GM10248 (cell line): ENCODE data around the gene YES1.
"Not testable (repeated sequence)": the region's sequence is repeated elsewhere in the genome, so short reads cannot be mapped to it uniquely, and the experiment has no call there.

Source experiments
- CTCF ChIA-PET: fragments of 300-600 bp; sonication (Branson Sonifier 250); formaldehyde crosslinking; extraction: SDS; loops from one replicate; lab custom pipeline; 2021; ENCODE audit warnings: antibody characterized with exemption; lab: Yijun Ruan, JAX
- POLR2A ChIA-PET: fragments of 350-650 bp; sonication (Branson Sonifier 250); formaldehyde crosslinking; extraction: SDS; loops from one replicate; lab custom pipeline; 2020; ENCODE audit warnings: antibody characterized with exemption; lab: Yijun Ruan, JAX
- DNase-seq: peaks from one replicate; pipeline ENCODE4 v3.0.0; 2012; ENCODE audit errors: extremely low spot score
- TF ChIP-seq, protein P1 (sequence below): IDR thresholded peaks from 2 replicates; pipeline ENCODE4 v1.5.1; 2012; ENCODE audit warnings: mild to moderate bottlenecking, low read depth; ENCODE audit errors: extremely low read depth, missing control alignments, control extremely low read depth

The YES1 gene

DNA sequence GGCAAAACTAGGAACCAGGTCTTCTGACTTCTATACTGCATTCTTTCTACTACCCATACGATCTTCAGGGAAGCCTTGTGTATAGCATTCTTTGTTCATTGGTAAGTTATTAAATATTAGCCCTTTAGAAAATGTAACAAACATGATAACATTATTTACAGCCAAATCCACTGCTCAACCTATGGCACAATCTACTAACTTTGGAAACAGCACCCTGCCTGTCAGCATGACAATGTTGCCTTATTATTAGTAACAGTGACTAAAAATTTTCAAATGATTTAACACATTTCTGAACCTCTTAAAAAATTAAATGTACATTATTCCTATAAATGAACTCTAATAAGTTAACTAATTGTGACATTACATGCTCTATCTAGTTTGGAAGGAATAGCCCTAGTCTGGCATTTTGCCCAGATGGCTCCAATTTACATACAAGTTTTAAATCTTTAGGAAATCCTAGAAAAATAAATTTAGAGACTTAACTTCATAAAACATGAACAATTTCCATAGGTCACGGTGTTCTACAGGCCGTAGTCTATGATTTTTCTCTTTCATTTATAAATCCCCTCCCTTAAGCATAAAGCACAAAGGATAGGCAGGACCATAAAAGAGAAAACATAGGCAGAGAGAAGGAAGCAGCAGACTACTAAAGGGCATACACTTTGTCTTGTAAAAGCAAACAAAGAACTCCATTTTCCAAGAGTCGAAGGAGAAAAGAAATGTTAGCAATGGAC lies 33.7 kb downstream of the YES1 start:
- POLR2A ChIA-PET, result no interaction called here
- no peak for DNase-seq
- CTCF ChIA-PET, result interaction anchor here (0.6 to 1.6 kb wide), 2 partner anchors 52 to 61 kb away, joined by 3 to 8 read pairs; no protein-coding TSS in a partner anchor
- TF ChIP-seq, protein P1, sequence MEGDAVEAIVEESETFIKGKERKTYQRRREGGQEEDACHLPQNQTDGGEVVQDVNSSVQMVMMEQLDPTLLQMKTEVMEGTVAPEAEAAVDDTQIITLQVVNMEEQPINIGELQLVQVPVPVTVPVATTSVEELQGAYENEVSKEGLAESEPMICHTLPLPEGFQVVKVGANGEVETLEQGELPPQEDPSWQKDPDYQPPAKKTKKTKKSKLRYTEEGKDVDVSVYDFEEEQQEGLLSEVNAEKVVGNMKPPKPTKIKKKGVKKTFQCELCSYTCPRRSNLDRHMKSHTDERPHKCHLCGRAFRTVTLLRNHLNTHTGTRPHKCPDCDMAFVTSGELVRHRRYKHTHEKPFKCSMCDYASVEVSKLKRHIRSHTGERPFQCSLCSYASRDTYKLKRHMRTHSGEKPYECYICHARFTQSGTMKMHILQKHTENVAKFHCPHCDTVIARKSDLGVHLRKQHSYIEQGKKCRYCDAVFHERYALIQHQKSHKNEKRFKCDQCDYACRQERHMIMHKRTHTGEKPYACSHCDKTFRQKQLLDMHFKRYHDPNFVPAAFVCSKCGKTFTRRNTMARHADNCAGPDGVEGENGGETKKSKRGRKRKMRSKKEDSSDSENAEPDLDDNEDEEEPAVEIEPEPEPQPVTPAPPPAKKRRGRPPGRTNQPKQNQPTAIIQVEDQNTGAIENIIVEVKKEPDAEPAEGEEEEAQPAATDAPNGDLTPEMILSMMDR, result no peak

DNA sequence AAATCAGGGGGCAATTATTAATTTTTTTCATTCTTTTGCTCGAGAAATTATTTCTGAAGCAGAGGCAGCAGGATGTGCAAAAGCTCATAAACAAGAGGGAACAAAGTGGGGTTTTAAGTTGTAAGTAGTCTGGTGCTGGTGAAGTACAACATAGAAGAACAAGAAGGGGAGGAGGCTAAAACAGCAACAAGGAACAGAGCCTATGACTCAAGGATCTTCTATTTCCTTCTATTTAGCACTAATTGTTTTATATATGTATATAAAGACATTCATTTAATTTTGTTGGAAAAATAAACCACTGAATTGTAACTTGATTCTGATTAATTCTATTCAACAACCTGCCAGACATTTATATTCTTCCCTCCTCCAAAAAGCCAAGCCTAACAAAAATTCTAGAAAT lies 35.0 kb downstream of the YES1 start:
- POLR2A ChIA-PET, result no interaction called here
- CTCF ChIA-PET, result interaction anchor here (1.6 kb wide), 1 partner anchor 63 kb away, joined by 8 read pairs; no protein-coding TSS in a partner anchor
- no peak for DNase-seq
- TF ChIP-seq, protein P1, result no peak

DNA sequence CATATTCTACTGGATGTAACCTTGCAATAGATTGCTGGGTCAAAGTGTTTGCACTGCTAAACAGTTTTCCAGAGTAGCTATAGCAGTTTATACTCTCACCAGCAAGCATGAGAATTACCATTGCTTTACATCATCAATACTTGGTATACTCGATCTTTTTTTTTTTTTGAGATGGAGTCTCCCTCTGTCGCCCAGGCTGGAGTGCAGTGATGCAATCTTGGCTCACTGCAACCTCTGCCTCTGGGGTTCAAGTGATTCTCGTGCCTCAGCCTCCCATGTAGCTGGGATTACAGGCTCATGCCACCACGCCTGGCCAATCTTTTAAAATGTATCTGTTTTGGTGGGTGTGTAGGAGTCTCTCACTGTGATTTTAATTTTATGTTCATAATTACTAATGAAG lies 36.0 kb downstream of the YES1 start:
- POLR2A ChIA-PET, CTCF ChIA-PET, DNase-seq: not testable (repeated sequence)

DNA sequence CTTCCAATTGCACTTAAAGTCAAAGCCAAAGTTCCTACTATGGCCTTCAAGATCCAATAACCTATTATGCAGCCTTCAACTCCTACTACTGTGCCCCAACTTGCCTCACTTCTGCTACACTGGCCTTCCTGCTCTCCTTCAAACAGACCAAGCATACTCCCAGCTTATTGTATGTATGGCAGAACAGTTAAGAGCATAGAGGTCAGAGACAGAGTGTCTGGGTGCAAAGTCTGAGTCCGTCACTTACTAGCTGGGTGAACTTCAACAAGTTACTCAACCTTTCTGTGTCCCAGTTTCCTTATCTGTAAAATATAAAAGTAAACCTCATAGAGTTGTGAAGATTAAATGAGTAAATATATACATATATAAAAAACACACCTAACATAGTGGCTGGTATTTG lies 37.2 kb downstream of the YES1 start:
- TF ChIP-seq, protein P1, result no peak
- POLR2A ChIA-PET, result no interaction called here
- no peak for DNase-seq
- CTCF ChIA-PET, result no interaction called here

DNA sequence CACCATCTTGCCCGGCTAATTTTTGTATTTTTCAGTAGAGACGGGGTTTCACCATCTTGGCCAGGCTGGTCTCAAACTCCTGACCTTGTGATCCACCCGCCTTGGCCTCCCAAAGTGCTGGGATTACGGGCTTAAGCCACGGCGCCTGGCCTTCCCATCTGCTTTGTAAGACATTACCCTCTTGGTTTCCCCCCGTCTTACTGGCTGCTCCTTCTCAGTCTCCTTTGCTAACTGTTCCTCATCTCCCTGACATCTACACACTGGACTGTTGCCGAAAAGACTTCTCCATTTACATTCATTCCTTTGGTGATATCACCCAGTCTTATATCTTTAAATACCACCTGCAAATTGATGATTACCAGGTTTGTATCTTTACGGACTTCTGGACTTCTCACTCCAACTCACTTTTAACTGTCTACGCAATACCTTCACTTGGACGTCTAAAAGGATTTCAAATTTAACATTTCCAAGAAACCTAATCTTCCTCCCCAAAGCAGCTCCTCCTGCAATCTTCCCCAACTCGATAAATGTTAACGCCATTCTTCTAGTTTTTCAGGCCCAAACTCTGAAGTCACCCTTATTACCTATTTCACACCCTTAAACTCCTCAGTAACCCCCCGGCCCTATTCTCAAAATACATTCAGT lies 37.9 kb downstream of the YES1 start:
- CTCF ChIA-PET, result no interaction called here
- no peak for DNase-seq
- TF ChIP-seq, protein P1, result no peak
- POLR2A ChIA-PET, result no interaction called here

DNA sequence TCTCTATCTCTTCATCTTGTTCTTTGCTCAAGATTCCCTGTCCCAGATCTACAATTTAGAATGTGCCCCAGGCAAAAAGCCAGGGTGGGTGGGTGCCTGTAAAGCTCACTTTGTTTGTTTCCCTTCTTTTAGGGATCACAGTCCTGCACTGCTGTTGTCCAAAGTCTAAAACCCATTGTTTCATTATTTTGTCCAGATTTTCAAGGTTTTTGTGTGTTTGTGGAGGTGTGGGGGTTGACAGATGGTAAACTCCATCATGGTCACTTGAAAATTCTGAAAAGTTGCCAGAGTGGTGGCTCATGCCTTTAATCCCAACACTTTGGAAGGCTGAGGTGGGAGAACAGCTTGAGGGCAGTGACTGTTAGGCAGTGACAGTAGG lies 41.5 kb downstream of the YES1 start:
- TF ChIP-seq, protein P1, result no peak
- CTCF ChIA-PET, result interaction anchor here (1.9 kb wide), 1 partner anchor 60 kb away, joined by 6 read pairs; no protein-coding TSS in a partner anchor
- no peak for DNase-seq
- POLR2A ChIA-PET, result no interaction called here

DNA sequence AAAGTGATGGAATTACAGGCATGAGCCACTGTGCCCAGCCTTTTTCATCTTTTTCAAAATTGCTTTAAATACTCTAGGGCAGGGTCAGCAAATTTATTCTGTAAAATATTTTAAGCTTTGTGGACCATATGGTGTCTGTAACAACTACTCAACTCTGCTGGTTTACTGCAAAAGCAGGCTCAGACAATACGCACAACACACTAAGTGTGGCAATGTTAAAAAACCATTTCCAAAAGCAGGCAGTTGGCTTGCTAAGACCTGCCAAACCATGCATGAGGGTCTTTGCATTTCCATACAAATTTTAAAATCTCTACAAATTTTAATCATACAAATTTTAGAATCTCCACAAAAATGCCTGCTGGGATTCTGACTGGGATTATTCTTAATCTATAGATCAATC lies 44.1 kb downstream of the YES1 start:
- TF ChIP-seq, protein P1, result no peak
- ChIA-PET CTCF (interaction anchor here (1.1 to 1.9 kb wide), 2 partner anchors 18 to 62 kb away, joined by 3 to 5 read pairs; no protein-coding TSS in a partner anchor), POLR2A (no interaction called here)
- no peak for DNase-seq
